ENCODE data around the gene CD82. TPM values are rescaled to one million over a fixed set of nuclear protein-coding genes. Genes with fewer than 3 reads are reported as not detected.

CD82 gene
- total RNA-seq, 1 donor, result 23.2 TPM

- no peak overlapping the region for H3K4me3 ChIP-seq (ENCODE audit: insufficient read depth, low read length)
- peaks cover 29% of the 10 kb centered on the region for H3K4me1 ChIP-seq (ENCODE audit: insufficient read depth, low read length)
- H3K9me3 ChIP-seq (ENCODE audit: low read depth, low read length), result no peaks in the 10 kb centered on the region
- peaks cover 7% of the 10 kb centered on the region for H3K79me2 ChIP-seq (ENCODE audit: insufficient read depth, low read length)
- H3K36me3 ChIP-seq (ENCODE audit: insufficient read depth, low read length), result no peaks in the 10 kb centered on the region
- H3K4me2 ChIP-seq (ENCODE audit: insufficient read depth, low read length), result no peak overlapping the region
- no peaks in the 10 kb centered on the region for H4K20me1 ChIP-seq (ENCODE audit: insufficient read depth, low read length)
- no peak overlapping the region for H2AFZ ChIP-seq (ENCODE audit: low read length)
- no peak for DNase-seq (ENCODE audit: insufficient read length, low spot score, missing footprints)
- H3K27ac ChIP-seq (ENCODE audit: low read depth, low read length), result no peak overlapping the region
- no peak for TF ChIP-seq CTCF (IDR thresholded peaks at IDR 0.05; ENCODE audit: extremely low read depth, low read depth, low read length)
- no peaks in the 10 kb centered on the region for H3K27me3 ChIP-seq (ENCODE audit: insufficient read depth, low read length)
Measured at GRCh38 chr11:44561275-44561805, 4.1 kb upstream of the CD82 start.

- Histone ChIP-seq H3K79me2 (ENCODE audit: insufficient read depth, low read length) (peaks cover 15% of the 10 kb centered on the region), H2AFZ (ENCODE audit: low read length) (no peak overlapping the region), H3K4me3 (ENCODE audit: insufficient read depth, low read length) (no peak overlapping the region), H3K4me2 (ENCODE audit: insufficient read depth, low read length) (no peak overlapping the region), H4K20me1 (ENCODE audit: insufficient read depth, low read length) (no peaks in the 10 kb centered on the region), H3K27ac (ENCODE audit: low read depth, low read length) (no peak overlapping the region), H3K9me3 (ENCODE audit: low read depth, low read length) (no peaks in the 10 kb centered on the region), H3K4me1 (ENCODE audit: insufficient read depth, low read length) (peaks cover 32% of the 10 kb centered on the region), H3K36me3 (ENCODE audit: insufficient read depth, low read length) (no peaks in the 10 kb centered on the region), H3K27me3 (ENCODE audit: insufficient read depth, low read length) (no peaks in the 10 kb centered on the region)
- no peak for DNase-seq (ENCODE audit: insufficient read length, low spot score, missing footprints)
- no peak for TF ChIP-seq CTCF (IDR thresholded peaks at IDR 0.05; ENCODE audit: extremely low read depth, low read depth, low read length)
Measured at GRCh38 chr11:44561964-44562734, 3.3 kb upstream of the CD82 start.

GRCh38 chr11:44562845-44563460 is 2.5 kb upstream of the CD82 start:
- Histone ChIP-seq H3K4me3 (ENCODE audit: insufficient read depth, low read length) (no peak overlapping the region), H4K20me1 (ENCODE audit: insufficient read depth, low read length) (no peaks in the 10 kb centered on the region), H3K36me3 (ENCODE audit: insufficient read depth, low read length) (no peaks in the 10 kb centered on the region), H3K27ac (ENCODE audit: low read depth, low read length) (peak overlapping the region; percentile 99), H3K79me2 (ENCODE audit: insufficient read depth, low read length) (peaks cover 15% of the 10 kb centered on the region), H2AFZ (ENCODE audit: low read length) (no peak overlapping the region), H3K27me3 (ENCODE audit: insufficient read depth, low read length) (no peaks in the 10 kb centered on the region), H3K4me2 (ENCODE audit: insufficient read depth, low read length) (no peak overlapping the region), H3K9me3 (ENCODE audit: low read depth, low read length) (no peaks in the 10 kb centered on the region), H3K4me1 (ENCODE audit: insufficient read depth, low read length) (peaks cover 35% of the 10 kb centered on the region)
- TF ChIP-seq CTCF (IDR thresholded peaks at IDR 0.05; ENCODE audit: extremely low read depth, low read depth, low read length), result no peak
- DNase-seq (ENCODE audit: insufficient read length, low spot score, missing footprints), result no peak

GRCh38 chr11:44563711-44564110 is 1.8 kb upstream of the CD82 start:
- peak overlapping the region; percentile 91 for H3K4me2 ChIP-seq (ENCODE audit: insufficient read depth, low read length)
- no peaks in the 10 kb centered on the region for H3K9me3 ChIP-seq (ENCODE audit: low read depth, low read length)
- no peaks in the 10 kb centered on the region for H4K20me1 ChIP-seq (ENCODE audit: insufficient read depth, low read length)
- no peaks in the 10 kb centered on the region for H3K27me3 ChIP-seq (ENCODE audit: insufficient read depth, low read length)
- H3K27ac ChIP-seq (ENCODE audit: low read depth, low read length), result peak overlapping the region; percentile 99
- H3K4me1 ChIP-seq (ENCODE audit: insufficient read depth, low read length), result peaks cover 43% of the 10 kb centered on the region
- H2AFZ ChIP-seq (ENCODE audit: low read length), result no peak overlapping the region
- H3K79me2 ChIP-seq (ENCODE audit: insufficient read depth, low read length), result peaks cover 15% of the 10 kb centered on the region
- DNase-seq (ENCODE audit: insufficient read length, low spot score, missing footprints), result peak; percentile 87
- H3K36me3 ChIP-seq (ENCODE audit: insufficient read depth, low read length), result no peaks in the 10 kb centered on the region
- peak overlapping the region; percentile 70 for H3K4me3 ChIP-seq (ENCODE audit: insufficient read depth, low read length)
- no peak for TF ChIP-seq CTCF (IDR thresholded peaks at IDR 0.05; ENCODE audit: extremely low read depth, low read depth, low read length)
